Smooth muscle cell (in vitro differentiated cells): ENCODE data around the gene ME3. TPM values are rescaled to one million over a fixed set of nuclear protein-coding genes. Genes with fewer than 3 reads are reported as not detected.

ENCODE experiments used
- DNase-seq: peaks from one replicate; lab custom pipeline; 2025; ENCODE audit not compliant: unreplicated experiment; lab: John Stamatoyannopoulos, UW
- H2AFZ ChIP-seq: fragments of 200-600 bp; sonication (generic); 2 replicates; pipeline ENCODE4 v1.6.0; 2016; ENCODE audit warnings: antibody characterized with exemption, low read depth, mild to moderate bottlenecking
- H3F3A ChIP-seq: fragments of 200-600 bp; sonication (generic); 2 replicates; pipeline ENCODE4 v1.6.0; 2017; ENCODE audit warnings: antibody characterized with exemption, low read depth
- H3K27ac ChIP-seq: fragments of 200-600 bp; sonication (generic); 2 replicates; pipeline ENCODE4 v1.5.1; 2016; ENCODE audit warnings: low read depth, mild to moderate bottlenecking
- H3K27me3 ChIP-seq: fragments of 200-600 bp; sonication (generic); 2 replicates; pipeline ENCODE4 v1.6.1; 2016; ENCODE audit warnings: low read depth, mild to moderate bottlenecking
- H3K36me3 ChIP-seq: fragments of 200-600 bp; sonication (generic); 2 replicates; pipeline ENCODE4 v1.5.1; 2016; ENCODE audit warnings: low read depth
- H3K4me1 ChIP-seq: fragments of 200-600 bp; sonication (generic); 2 replicates; pipeline ENCODE4 v1.5.1; 2016; ENCODE audit warnings: low read depth
- H3K4me2 ChIP-seq: fragments of 200-600 bp; sonication (generic); 2 replicates; pipeline ENCODE4 v1.6.0; 2016; ENCODE audit warnings: mild to moderate bottlenecking
- H3K4me3 ChIP-seq: fragments of 200-600 bp; sonication (generic); 2 replicates; pipeline ENCODE4 v1.5.1; 2016; ENCODE audit warnings: mild to moderate bottlenecking
- H3K79me2 ChIP-seq: fragments of 200-600 bp; sonication (generic); 2 replicates; pipeline ENCODE4 v1.6.0; 2016; ENCODE audit warnings: low read depth, mild to moderate bottlenecking
- H3K9ac ChIP-seq: fragments of 200-600 bp; sonication (generic); 2 replicates; pipeline ENCODE4 v1.6.0; 2016; ENCODE audit warnings: low read depth
- H3K9me3 ChIP-seq: fragments of 200-600 bp; sonication (generic); replicated peaks from 2 replicates; pipeline ENCODE4 v1.5.1; 2016; ENCODE audit warnings: low read depth
- H4K20me1 ChIP-seq: fragments of 200-600 bp; sonication (generic); 2 replicates; pipeline ENCODE4 v1.6.0; 2016; ENCODE audit warnings: low read depth
- CTCF ChIP-seq: fragments of 200-600 bp; sonication (generic); IDR thresholded peaks from 2 replicates; pipeline ENCODE4 v1.5.1; 2017; ENCODE audit warnings: borderline replicate concordance, mild to moderate bottlenecking, antibody characterized with exemption; ENCODE audit not compliant: insufficient read depth, poor library complexity, severe bottlenecking
- WGBS: methylation state at CpG from one replicate; pipeline ENCODE4 v1.1.7; 2016; ENCODE audit warnings: low lambda C conversion rate; 5-methylcytosine and 5-hydroxymethylcytosine counted together
- polyA plus RNA-seq: library from polyadenylated mRNA; unstranded; fragments of >200 nt; fragmentation: Nextera tagmentation; extraction: Ambion mirVana; gene quantifications from 2 replicates; pipeline ENCODE4 v1.2.1, GENCODE V29; 2016
- total RNA-seq: library from RNA; depleted of rRNA; stranded (reverse); fragments of >200 nt; gene quantifications from 2 replicates; pipeline ENCODE4 v1.2.3, GENCODE V29; 2014

Gene ME3
- total and polyA plus RNA-seq, 2 experiments from 2014 or later: 4.2 to 8.4 TPM

DNA sequence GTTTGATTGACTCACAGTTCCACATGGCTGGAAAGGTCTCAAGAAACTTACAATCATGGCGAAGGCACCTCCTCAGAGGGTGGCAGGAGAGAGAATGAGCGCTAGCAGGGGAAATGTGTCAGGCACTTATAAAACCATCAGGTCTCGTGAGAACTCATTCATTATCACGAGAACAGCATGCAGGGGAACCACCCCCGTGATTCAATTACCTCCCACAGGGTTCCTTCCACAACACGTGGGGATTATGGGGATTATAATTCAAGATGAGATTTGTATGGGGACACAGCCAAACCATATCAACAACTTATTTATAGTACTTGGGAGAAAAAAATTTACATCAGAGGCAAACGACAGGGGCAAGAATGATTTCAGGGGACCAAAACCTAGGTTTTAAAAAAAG is 3.0 kb downstream of the ME3 start:
- no peak overlapping the region for H2AFZ ChIP-seq
- H3K9me3 ChIP-seq: no peaks in the 10 kb centered on the region
- no peaks in the 10 kb centered on the region for H3K36me3 ChIP-seq
- no peak overlapping the region for H3K9ac ChIP-seq
- TF ChIP-seq CTCF: no peak
- no peak overlapping the region for H3K27ac ChIP-seq
- H3K4me2 ChIP-seq: no peak overlapping the region
- DNase-seq: no peak
- peaks cover 25% of the 10 kb centered on the region for H3K4me1 ChIP-seq
- H4K20me1 ChIP-seq: no peaks in the 10 kb centered on the region
- H3K79me2 ChIP-seq: no peaks in the 10 kb centered on the region
- H3K27me3 ChIP-seq: no peaks in the 10 kb centered on the region
- H3F3A ChIP-seq: no peaks in the 10 kb centered on the region
- WGBS: 59% methylated on average over 7 of the region's 7 CpGs
- H3K4me3 ChIP-seq: no peak overlapping the region

DNA sequence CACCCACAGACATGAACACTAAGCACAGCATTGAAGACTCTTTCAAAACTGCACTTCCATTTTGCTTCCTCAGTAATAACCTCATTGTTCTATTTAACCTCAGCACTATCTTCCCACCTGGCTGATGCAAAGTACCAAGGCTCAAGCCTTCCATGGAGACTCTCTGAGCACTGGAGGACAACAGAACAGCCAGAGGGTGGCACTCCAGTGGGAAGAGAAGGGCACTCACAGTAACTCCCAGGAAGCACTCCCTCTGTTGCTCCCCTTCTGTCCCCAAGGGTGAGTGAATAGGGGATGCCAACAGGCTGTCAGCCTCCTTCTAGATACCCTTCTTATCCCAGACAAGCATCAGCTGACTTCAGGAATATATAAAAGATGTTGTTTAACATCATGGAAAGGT is 3.5 kb downstream of the ME3 start:
- Histone ChIP-seq H3K9ac (no peak overlapping the region), H3F3A (no peaks in the 10 kb centered on the region), H3K27me3 (no peaks in the 10 kb centered on the region), H3K36me3 (no peaks in the 10 kb centered on the region), H3K4me3 (no peak overlapping the region), H3K9me3 (no peaks in the 10 kb centered on the region), H3K27ac (no peak overlapping the region), H2AFZ (no peak overlapping the region), H3K4me2 (no peak overlapping the region), H3K4me1 (peaks cover 25% of the 10 kb centered on the region), H3K79me2 (no peaks in the 10 kb centered on the region), H4K20me1 (no peaks in the 10 kb centered on the region)
- no peak for DNase-seq
- TF ChIP-seq CTCF: no peak

DNA sequence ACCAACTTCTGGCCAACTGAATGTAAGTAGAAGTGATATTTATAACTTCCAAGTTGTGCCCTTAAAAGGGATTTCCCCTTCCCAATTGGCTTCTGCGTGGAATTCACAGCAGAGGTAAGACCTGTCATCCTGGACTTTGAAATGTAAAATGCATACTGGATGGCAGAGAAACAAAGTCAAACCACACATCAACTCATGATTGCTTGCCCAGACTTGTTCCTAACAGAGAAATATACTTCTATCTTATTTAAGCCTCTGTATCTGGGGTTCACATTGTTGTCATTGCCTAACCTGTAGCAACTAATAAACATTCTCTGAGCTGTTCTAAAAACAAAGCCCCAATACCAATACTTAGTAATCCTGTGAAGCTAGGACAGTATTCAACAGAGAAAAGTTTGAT is 6.2 kb downstream of the ME3 start:
- Histone ChIP-seq H3K4me3 (no peak overlapping the region), H2AFZ (no peak overlapping the region), H3K4me2 (no peak overlapping the region), H3K36me3 (no peaks in the 10 kb centered on the region), H4K20me1 (no peaks in the 10 kb centered on the region), H3K27me3 (no peaks in the 10 kb centered on the region), H3K9ac (no peak overlapping the region), H3K27ac (no peak overlapping the region), H3K79me2 (no peaks in the 10 kb centered on the region), H3F3A (no peaks in the 10 kb centered on the region), H3K4me1 (peaks cover 16% of the 10 kb centered on the region), H3K9me3 (no peaks in the 10 kb centered on the region)
- TF ChIP-seq CTCF: no peak
- 71% methylated on average over 1 of the region's 1 CpG for WGBS
- no peak for DNase-seq

GRCh38 chr11:86664930-86665329 is 7.5 kb downstream of the ME3 start:
- H3K79me2 ChIP-seq: no peaks in the 10 kb centered on the region
- H3K4me3 ChIP-seq: no peak overlapping the region
- DNase-seq: no peak
- H3K27ac ChIP-seq: no peak overlapping the region
- no peak overlapping the region for H3K4me2 ChIP-seq
- 64% methylated on average over 3 of the region's 3 CpGs for WGBS
- no peak overlapping the region for H3K9ac ChIP-seq
- H3K36me3 ChIP-seq: no peaks in the 10 kb centered on the region
- no peak for TF ChIP-seq CTCF
- H3K4me1 ChIP-seq: peaks cover 6% of the 10 kb centered on the region
- H3K27me3 ChIP-seq: no peaks in the 10 kb centered on the region
- no peaks in the 10 kb centered on the region for H3K9me3 ChIP-seq
- no peaks in the 10 kb centered on the region for H4K20me1 ChIP-seq
- peaks cover 6% of the 10 kb centered on the region for H3F3A ChIP-seq
- H2AFZ ChIP-seq: no peak overlapping the region
